MM.1S (cell line): ENCODE measurements around the gene PSTPIP2.

ENCODE experiments used
- CTCF ChIP-seq: fragments of 300-600 bp; sonication (generic); IDR thresholded peaks from 2 replicates; pipeline ENCODE4 v1.5.1; 2016; ENCODE audit warnings: antibody characterized with exemption, low read length, mixed read lengths
- EZH2 ChIP-seq: fragments of 300-600 bp; sonication (generic); optimal IDR thresholded peaks from 2 replicates; pipeline ENCODE3; 2017; ENCODE audit warnings: low read depth, mild to moderate bottlenecking, antibody characterized with exemption, low read length, mixed read lengths

DNA sequence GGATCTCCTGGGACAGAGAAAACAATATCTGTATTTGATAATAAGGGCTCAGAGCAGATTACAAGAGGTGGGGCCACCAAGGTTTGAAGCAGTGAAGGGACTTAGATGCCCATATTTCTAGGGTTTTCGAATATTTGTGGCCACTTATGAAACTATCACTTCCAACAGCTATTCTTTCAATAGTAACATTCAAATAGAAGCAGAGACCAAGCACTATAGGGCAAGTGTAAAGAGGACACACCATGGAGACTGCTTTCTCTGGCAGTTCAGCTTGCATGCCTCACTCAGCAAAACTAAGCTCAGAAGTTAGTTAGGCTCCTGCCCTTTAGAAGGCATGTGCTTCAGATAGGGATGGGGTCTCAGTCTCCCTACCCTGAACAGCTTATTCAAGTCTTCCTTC, 10.3 kb downstream of the PSTPIP2 start:
- TF ChIP-seq CTCF: no peak
- TF ChIP-seq EZH2: no peak
